Mammary epithelial cell (primary cell): ENCODE results near the gene LMNTD1.

Source experiments
- CTCF ChIP-seq, 2 donors: IDR thresholded peaks in 1 of 2; conservative IDR thresholded peaks in 1 of 2; 2 replicates each; pipeline ENCODE4 v1.5.1; 2011 to 2012; ENCODE audit warnings: inconsistent platforms in 2 of 2, low read length in 2 of 2, mild to moderate bottlenecking in 2 of 2, control low read depth in 1 of 2, low read depth in 1 of 2; ENCODE audit not compliant: insufficient read depth in 1 of 2; ENCODE audit errors: extremely low read depth in 1 of 2
- EZH2 ChIP-seq: IDR thresholded peaks from 2 replicates; pipeline ENCODE4 v1.6.1; 2012; ENCODE audit warnings: low read length, inconsistent platforms, borderline replicate concordance

- no peak for TF ChIP-seq EZH2
- no peak for TF ChIP-seq CTCF (conservative IDR thresholded peaks at IDR 0.05 in 1 of 2, IDR thresholded peaks at IDR 0.05 in 1 of 2; ENCODE audit: extremely low read depth in 1 of 2, insufficient read depth in 1 of 2, low read depth in 1 of 2, low read length in 2 of 2)
These were observed 28.7 kb downstream of the LMNTD1 start for GRCh38 chr12:25524366-25524765.
